HG03432 (cell line): ENCODE measurements around the gene ANOS1.
"Not testable (repeated sequence)": the region's sequence is repeated elsewhere in the genome, so short reads cannot be mapped to it uniquely, and the experiment has no call there.

Source experiments
- ATAC-seq: cut with Tn5 transposase; IDR thresholded peaks from one replicate; pipeline ENCODE4 v1.9.1; 2021; ENCODE audit warnings: mild to moderate bottlenecking, moderate library complexity; ENCODE audit not compliant: unreplicated experiment

ANOS1 gene

GRCh38 chrX:8629871-8630270, 102.1 kb downstream of the ANOS1 start:
- ATAC-seq, result no peak

- no peak for ATAC-seq
Measured at GRCh38 chrX:8627796-8628195, 104.1 kb downstream of the ANOS1 start.

GRCh38 chrX:8607326-8607725, 124.6 kb downstream of the ANOS1 start:
- no peak for ATAC-seq

GRCh38 chrX:8604131-8604530, 127.8 kb downstream of the ANOS1 start:
- no peak for ATAC-seq

GRCh38 chrX:8591501-8591900, 140.4 kb downstream of the ANOS1 start:
- no peak for ATAC-seq

- no peak for ATAC-seq
Measured at GRCh38 chrX:8586953-8587352, 145.0 kb downstream of the ANOS1 start.

- no peak for ATAC-seq
Measured at GRCh38 chrX:8579602-8580001, 152.3 kb downstream of the ANOS1 start.

GRCh38 chrX:8576821-8577220, 155.1 kb downstream of the ANOS1 start:
- no peak for ATAC-seq

- no peak for ATAC-seq
Measured at GRCh38 chrX:8565729-8566128, 166.2 kb downstream of the ANOS1 start.

- no peak for ATAC-seq
Measured at GRCh38 chrX:8548446-8548845, 183.5 kb downstream of the ANOS1 start.

- ATAC-seq, result no peak
Measured at GRCh38 chrX:8546715-8547114, 185.2 kb downstream of the ANOS1 start.

GRCh38 chrX:8520791-8521190, 211.1 kb downstream of the ANOS1 start:
- no peak for ATAC-seq

GRCh38 chrX:8520178-8520577, 211.8 kb downstream of the ANOS1 start:
- ATAC-seq, result no peak

GRCh38 chrX:8504451-8504850, 227.5 kb downstream of the ANOS1 start:
- ATAC-seq, result no peak

GRCh38 chrX:8502101-8502500, 229.8 kb downstream of the ANOS1 start:
- not testable (repeated sequence) for ATAC-seq

GRCh38 chrX:8500203-8500602, 231.7 kb downstream of the ANOS1 start:
- ATAC-seq, result no peak

GRCh38 chrX:8495036-8495435, 236.9 kb downstream of the ANOS1 start:
- ATAC-seq, result not testable (repeated sequence)

- no peak for ATAC-seq
Measured at GRCh38 chrX:8484360-8484949, 247.5 kb downstream of the ANOS1 start.
